Right atrium auricular region (tissue), 2 donors: ENCODE data around the gene ICAM1. TPM values are rescaled to one million over a fixed set of nuclear protein-coding genes. Genes with fewer than 3 reads are reported as not detected.

Experiments
- DNase-seq: peaks from one replicate; pipeline ENCODE4 v3.0.0-alpha.2; 2019; ENCODE audit warnings: low spot score
- H3K27ac ChIP-seq, 2 donors: fragments of 200-600 bp; sonication (generic); 1 replicate in 1 of 2; 2 replicates in 1 of 2; pipeline ENCODE4 v1.5.1; 2016 to 2019
- H3K27me3 ChIP-seq, 2 donors: fragments of 200-600 bp; sonication (generic); one replicate each; pipeline versions ENCODE4 v1.5.1 to v1.6.0; 2017 to 2019
- H3K36me3 ChIP-seq: fragments of 200-600 bp; sonication (generic); one replicate; pipeline ENCODE4 v1.5.1; 2016
- H3K4me1 ChIP-seq, 2 donors: fragments of 200-600 bp; sonication (generic); one replicate each; pipeline versions ENCODE4 v1.5.1 to v1.6.0; 2017 to 2019
- H3K4me3 ChIP-seq, 2 donors: fragments of 200-600 bp; sonication (generic); 1 replicate in 1 of 2; 2 replicates in 1 of 2; pipeline ENCODE4 v1.5.1; 2017 to 2019; ENCODE audit warnings: mild to moderate bottlenecking in 1 of 2, moderate library complexity in 1 of 2
- H3K9me3 ChIP-seq, 2 donors: fragments of 200-600 bp; sonication (generic); one replicate each; pipeline ENCODE4 v1.5.1; 2019
- total RNA-seq, 2 donors: library from RNA; depleted of rRNA; stranded (reverse); fragments of >200 nt; gene quantifications; one replicate each; pipeline ENCODE4 v1.1.0, GENCODE V29; 2016
- TF ChIP-seq, protein P1 (sequence below), 2 donors: fragments of 200-600 bp; sonication (generic); IDR thresholded peaks; one replicate each; pipeline ENCODE4 v1.5.1; 2019; ENCODE audit warnings: antibody characterized with exemption in 2 of 2

Gene ICAM1
- total RNA-seq, 2 donors from 2014 or later: 15.2 to 24.4 TPM

DNA sequence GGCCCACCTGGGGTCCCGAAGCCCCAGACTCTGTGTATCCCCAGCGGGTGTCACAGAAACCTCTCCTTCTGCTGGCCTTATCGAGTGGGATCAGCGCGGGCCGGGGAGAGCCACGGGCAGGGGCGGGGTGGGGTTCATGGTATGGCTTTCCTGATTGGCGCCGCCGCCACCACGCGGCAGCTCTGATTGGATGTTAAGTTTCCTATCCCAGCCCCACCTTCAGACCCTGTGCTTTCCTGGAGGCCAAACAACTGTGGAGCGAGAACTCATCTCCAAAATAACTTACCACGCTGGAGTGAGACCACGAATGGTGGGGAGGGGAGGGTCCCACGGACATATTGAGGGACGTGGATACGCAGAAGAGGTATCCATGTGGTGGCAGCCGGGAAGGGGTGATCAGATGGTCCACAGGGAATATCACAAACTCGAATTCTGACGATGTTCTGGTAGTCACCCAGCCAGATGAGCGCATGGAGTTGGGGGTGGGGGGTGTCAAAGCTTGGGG, 17.8 kb downstream of the ICAM1 start:
- Histone ChIP-seq H3K36me3 (peaks cover 12% of the 10 kb centered on the region), H3K4me1 (peaks cover 0 to 77% of the 10 kb centered on the region in 2 donors), H3K4me3 (peak overlapping the region in 1 of 2 donors; percentile 41), H3K27ac (no peak overlapping the region), H3K27me3 (peaks cover 31 to 40% of the 10 kb centered on the region in 2 donors), H3K9me3 (no peaks in the 10 kb centered on the region)
- no peak for DNase-seq
- TF ChIP-seq, protein P1, sequence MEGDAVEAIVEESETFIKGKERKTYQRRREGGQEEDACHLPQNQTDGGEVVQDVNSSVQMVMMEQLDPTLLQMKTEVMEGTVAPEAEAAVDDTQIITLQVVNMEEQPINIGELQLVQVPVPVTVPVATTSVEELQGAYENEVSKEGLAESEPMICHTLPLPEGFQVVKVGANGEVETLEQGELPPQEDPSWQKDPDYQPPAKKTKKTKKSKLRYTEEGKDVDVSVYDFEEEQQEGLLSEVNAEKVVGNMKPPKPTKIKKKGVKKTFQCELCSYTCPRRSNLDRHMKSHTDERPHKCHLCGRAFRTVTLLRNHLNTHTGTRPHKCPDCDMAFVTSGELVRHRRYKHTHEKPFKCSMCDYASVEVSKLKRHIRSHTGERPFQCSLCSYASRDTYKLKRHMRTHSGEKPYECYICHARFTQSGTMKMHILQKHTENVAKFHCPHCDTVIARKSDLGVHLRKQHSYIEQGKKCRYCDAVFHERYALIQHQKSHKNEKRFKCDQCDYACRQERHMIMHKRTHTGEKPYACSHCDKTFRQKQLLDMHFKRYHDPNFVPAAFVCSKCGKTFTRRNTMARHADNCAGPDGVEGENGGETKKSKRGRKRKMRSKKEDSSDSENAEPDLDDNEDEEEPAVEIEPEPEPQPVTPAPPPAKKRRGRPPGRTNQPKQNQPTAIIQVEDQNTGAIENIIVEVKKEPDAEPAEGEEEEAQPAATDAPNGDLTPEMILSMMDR (IDR thresholded peaks at IDR 0.05): no peak

- Histone ChIP-seq H3K4me3 (peak overlapping the region; percentile 20 to 41), H3K27me3 (peaks cover 36 to 46% of the 10 kb centered on the region in 2 donors), H3K4me1 (peaks cover 0 to 77% of the 10 kb centered on the region in 2 donors), H3K36me3 (peaks cover 6% of the 10 kb centered on the region), H3K9me3 (no peaks in the 10 kb centered on the region), H3K27ac (no peak overlapping the region)
- TF ChIP-seq, protein P1 (IDR thresholded peaks at IDR 0.05): no peak
- DNase-seq: no peak
Observed at GRCh38 chr19:10289167-10289835, 18.4 kb downstream of the ICAM1 start.

GRCh38 chr19:10289836-10290356, 19.0 kb downstream of the ICAM1 start, which contains the start of gene ICAM5:
Gene ICAM5 (plus strand): TSS chr19:10289952. CDS start chr19:10290044, 92 bp downstream.
- peaks cover 0 to 77% of the 10 kb centered on the region in 2 donors for H3K4me1 ChIP-seq
- no peak for DNase-seq
- no peak within 1 kb of the TSS for H3K27ac ChIP-seq
- TF ChIP-seq, protein P1 (IDR thresholded peaks at IDR 0.05): no peak
- peaks cover under 1% of the 10 kb centered on the region for H3K36me3 ChIP-seq
- H3K4me3 ChIP-seq: peak within 1 kb of the TSS; percentile 20 to 41
- H3K9me3 ChIP-seq: no peaks in the 10 kb centered on the region
- H3K27me3 ChIP-seq: peaks cover 39 to 51% of the 10 kb centered on the region in 2 donors

GRCh38 chr19:10290357-10290875, 19.5 kb downstream of the ICAM1 start:
- no peak for DNase-seq
- H3K36me3 ChIP-seq: no peaks in the 10 kb centered on the region
- H3K27ac ChIP-seq: no peak overlapping the region
- H3K27me3 ChIP-seq: peaks cover 39 to 56% of the 10 kb centered on the region in 2 donors
- H3K9me3 ChIP-seq: no peaks in the 10 kb centered on the region
- peak overlapping the region; percentile 18 to 41 for H3K4me3 ChIP-seq
- TF ChIP-seq, protein P1 (IDR thresholded peaks at IDR 0.05): no peak
- H3K4me1 ChIP-seq: peaks cover 0 to 81% of the 10 kb centered on the region in 2 donors

GRCh38 chr19:10290876-10291553, 20.1 kb downstream of the ICAM1 start:
- no peak for DNase-seq
- H3K4me3 ChIP-seq: peak overlapping the region; percentile 18 to 41
- H3K9me3 ChIP-seq: no peaks in the 10 kb centered on the region
- TF ChIP-seq, protein P1 (IDR thresholded peaks at IDR 0.05): no peak
- H3K27me3 ChIP-seq: peaks cover 39 to 62% of the 10 kb centered on the region in 2 donors
- no peaks in the 10 kb centered on the region for H3K36me3 ChIP-seq
- H3K27ac ChIP-seq: no peak overlapping the region
- peaks cover 0 to 83% of the 10 kb centered on the region in 2 donors for H3K4me1 ChIP-seq
